Adipocyte (in vitro differentiated cells): ENCODE data around the gene PTPRN2.
"Not testable (repeated sequence)": the region's sequence is repeated elsewhere in the genome, so short reads cannot be mapped to it uniquely, and the experiment has no call there.

Source experiments
- DNase-seq: peaks from one replicate; pipeline ENCODE4 v3.0.0-alpha.2; 2015; ENCODE audit warnings: low read depth
- H3K27me3 ChIP-seq: replicated peaks from 2 replicates; pipeline ENCODE4 v1.7.0; 2013; ENCODE audit warnings: mild to moderate bottlenecking, low read length, moderate library complexity; ENCODE audit not compliant: control insufficient read depth, insufficient read depth
- H3K36me3 ChIP-seq: 2 replicates; pipeline ENCODE4 v1.7.0; 2013; ENCODE audit warnings: low read length, mild to moderate bottlenecking, moderate library complexity; ENCODE audit not compliant: control insufficient read depth, insufficient read depth, severe bottlenecking
- H3K4me1 ChIP-seq: 2 replicates; pipeline ENCODE4 v1.7.0; 2013; ENCODE audit warnings: mild to moderate bottlenecking, low read length, moderate library complexity; ENCODE audit not compliant: control insufficient read depth, insufficient read depth
- H3K4me3 ChIP-seq: 2 replicates; pipeline ENCODE4 v1.7.0; 2013; ENCODE audit warnings: mild to moderate bottlenecking, low read length, moderate library complexity
- H3K9ac ChIP-seq: 2 replicates; pipeline ENCODE4 v1.7.0; 2013; ENCODE audit warnings: mild to moderate bottlenecking, low read length, moderate library complexity
- H3K9me3 ChIP-seq: 2 replicates; pipeline ENCODE4 v1.7.0; 2013; ENCODE audit warnings: mild to moderate bottlenecking, low read length, moderate library complexity; ENCODE audit not compliant: control insufficient read depth

PTPRN2 gene

GRCh38 chr7:157699357-157700013 lies 888.1 kb downstream of the PTPRN2 start:
- DNase-seq: no peak
- Histone ChIP-seq H3K4me3 (no peak overlapping the region), H3K27me3 (peaks cover 1% of the 10 kb centered on the region)

GRCh38 chr7:157697287-157697686 lies 890.3 kb downstream of the PTPRN2 start:
- not testable (repeated sequence) for H3K36me3 ChIP-seq, DNase-seq, H3K9me3 ChIP-seq, H3K4me3 ChIP-seq, H3K9ac ChIP-seq, H3K27me3 ChIP-seq, H3K4me1 ChIP-seq

More at GRCh38 chr7:157699357-157700013, 888.1 kb downstream of the PTPRN2 start:
- Histone ChIP-seq H3K36me3 (no peaks in the 10 kb centered on the region), H3K9ac (no peak overlapping the region), H3K4me1 (no peaks in the 10 kb centered on the region), H3K9me3 (no peaks in the 10 kb centered on the region)

- not testable (repeated sequence) for H3K36me3 ChIP-seq, H3K9ac ChIP-seq, H3K9me3 ChIP-seq, DNase-seq, H3K4me3 ChIP-seq, H3K4me1 ChIP-seq
- H3K27me3 ChIP-seq: peaks cover 12% of the 10 kb centered on the region
Observed at GRCh38 chr7:157695609-157696008, 892.0 kb downstream of the PTPRN2 start.

GRCh38 chr7:157694376-157694665 lies 893.3 kb downstream of the PTPRN2 start:
- DNase-seq: no peak
- Histone ChIP-seq H3K4me1 (no peaks in the 10 kb centered on the region), H3K9me3 (no peaks in the 10 kb centered on the region), H3K36me3 (no peaks in the 10 kb centered on the region), H3K9ac (no peak overlapping the region), H3K27me3 (peaks cover 17% of the 10 kb centered on the region), H3K4me3 (no peak overlapping the region)

GRCh38 chr7:157693521-157694375 lies 893.9 kb downstream of the PTPRN2 start:
- H3K4me3 ChIP-seq: no peak overlapping the region
- H3K4me1 ChIP-seq: no peaks in the 10 kb centered on the region
- peaks cover 17% of the 10 kb centered on the region for H3K27me3 ChIP-seq
- DNase-seq: no peak
- H3K9me3 ChIP-seq: no peaks in the 10 kb centered on the region
- no peak overlapping the region for H3K9ac ChIP-seq
- H3K36me3 ChIP-seq: no peaks in the 10 kb centered on the region

GRCh38 chr7:157693071-157693520 lies 894.5 kb downstream of the PTPRN2 start:
- H3K27me3 ChIP-seq: peaks cover 19% of the 10 kb centered on the region
- no peaks in the 10 kb centered on the region for H3K9me3 ChIP-seq
- no peak overlapping the region for H3K9ac ChIP-seq
- no peak overlapping the region for H3K4me3 ChIP-seq
- DNase-seq: no peak
- no peaks in the 10 kb centered on the region for H3K4me1 ChIP-seq
- no peaks in the 10 kb centered on the region for H3K36me3 ChIP-seq

GRCh38 chr7:157692460-157693011 lies 895.1 kb downstream of the PTPRN2 start:
- Histone ChIP-seq H3K27me3 (peaks cover 25% of the 10 kb centered on the region), H3K9me3 (no peaks in the 10 kb centered on the region), H3K9ac (no peak overlapping the region), H3K36me3 (no peaks in the 10 kb centered on the region), H3K4me3 (no peak overlapping the region), H3K4me1 (no peaks in the 10 kb centered on the region)
- no peak for DNase-seq

GRCh38 chr7:157691586-157692459 lies 895.8 kb downstream of the PTPRN2 start:
- peaks cover 31% of the 10 kb centered on the region for H3K27me3 ChIP-seq
- no peak overlapping the region for H3K9ac ChIP-seq
- no peak overlapping the region for H3K4me3 ChIP-seq
- DNase-seq: no peak
- no peaks in the 10 kb centered on the region for H3K9me3 ChIP-seq
- no peaks in the 10 kb centered on the region for H3K4me1 ChIP-seq
- H3K36me3 ChIP-seq: no peaks in the 10 kb centered on the region

GRCh38 chr7:157690833-157691585 lies 896.6 kb downstream of the PTPRN2 start:
- Histone ChIP-seq H3K9ac (no peak overlapping the region), H3K4me1 (no peaks in the 10 kb centered on the region), H3K27me3 (peaks cover 39% of the 10 kb centered on the region), H3K4me3 (no peak overlapping the region), H3K36me3 (no peaks in the 10 kb centered on the region), H3K9me3 (no peaks in the 10 kb centered on the region)
- peak; percentile 7 for DNase-seq

GRCh38 chr7:157690058-157690832 lies 897.4 kb downstream of the PTPRN2 start:
- no peaks in the 10 kb centered on the region for H3K4me1 ChIP-seq
- H3K9me3 ChIP-seq: no peaks in the 10 kb centered on the region
- H3K4me3 ChIP-seq: no peak overlapping the region
- H3K9ac ChIP-seq: no peak overlapping the region
- DNase-seq: no peak
- peaks cover 40% of the 10 kb centered on the region for H3K27me3 ChIP-seq
- no peaks in the 10 kb centered on the region for H3K36me3 ChIP-seq
